G401.6 (cell line): Measurements from ENCODE around the gene GHRL.

Source experiments
- FAIRE-seq: peaks from 2 replicates; lab custom pipeline; 2012; peaks lifted over from hg19 to GRCh38; lab: Jason Lieb, UNC

GHRL gene

DNA sequence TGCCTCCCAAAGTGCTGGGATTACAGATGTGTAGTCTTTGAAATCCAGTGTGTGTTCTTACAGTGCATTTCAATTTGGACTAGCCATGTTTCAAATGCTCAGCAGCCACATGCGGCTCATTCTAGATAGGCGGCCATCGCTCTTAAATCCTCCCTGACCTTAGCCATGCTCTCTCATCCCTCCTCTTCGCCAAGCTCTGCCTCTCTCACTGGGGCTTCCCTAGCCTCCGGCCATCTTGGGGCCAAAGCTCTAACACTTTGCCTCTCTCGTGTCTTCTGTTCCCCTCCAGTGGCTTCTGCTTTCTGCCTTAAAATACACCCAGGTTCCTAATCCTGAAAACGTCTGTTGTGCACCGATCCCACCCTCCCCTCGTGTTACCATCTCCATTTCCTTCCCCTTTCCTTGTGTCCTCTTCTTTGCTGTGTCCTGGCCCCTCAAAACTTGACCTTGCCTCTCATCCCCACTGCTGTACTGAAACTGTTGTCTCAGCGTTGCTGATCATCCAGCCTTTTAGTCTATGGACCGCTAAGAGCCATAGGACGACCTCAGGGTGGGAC, 1.4 kb upstream of the GHRL start:
- FAIRE-seq, result no peak

- FAIRE-seq, result no peak
Observed at GRCh38 chr3:10291641-10292040, 1.1 kb downstream of the GHRL start.

GRCh38 chr3:10290481-10291176, 2.1 kb downstream of the GHRL start:
- FAIRE-seq, result no peak

DNA sequence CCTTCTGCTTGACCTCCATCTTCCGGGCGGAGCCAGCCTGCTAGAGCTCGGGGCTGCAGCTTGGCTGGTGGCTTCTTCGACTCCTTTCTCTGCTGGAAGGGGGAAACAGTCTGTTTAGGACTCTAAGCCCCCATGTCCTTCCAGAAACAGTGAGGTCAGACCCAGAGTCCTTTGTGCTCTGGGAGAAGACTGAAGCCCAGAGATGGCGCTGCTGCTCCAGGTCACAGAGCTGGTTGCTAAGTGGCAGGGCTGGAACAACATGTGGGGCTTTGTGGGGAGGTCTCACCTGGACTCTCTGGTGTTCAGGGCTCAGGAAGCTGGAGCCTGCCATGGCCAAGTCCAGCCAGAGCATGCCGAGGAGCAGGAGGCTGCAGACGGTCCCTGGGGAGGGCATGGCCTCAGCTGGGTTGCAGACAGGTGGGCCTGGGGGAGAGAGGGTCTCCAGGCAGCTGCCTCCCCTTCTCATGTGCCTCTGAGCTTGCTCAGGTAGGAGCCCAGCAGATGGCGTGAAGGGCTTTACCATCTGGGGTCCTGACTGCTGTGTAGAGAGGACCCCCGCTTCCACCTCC, 2.9 kb downstream of the GHRL start:
- FAIRE-seq, result no peak

GRCh38 chr3:10289077-10289476, 3.7 kb downstream of the GHRL start:
- FAIRE-seq, result no peak

- no peak for FAIRE-seq
Observed at GRCh38 chr3:10288575-10288960, 4.2 kb downstream of the GHRL start.

DNA sequence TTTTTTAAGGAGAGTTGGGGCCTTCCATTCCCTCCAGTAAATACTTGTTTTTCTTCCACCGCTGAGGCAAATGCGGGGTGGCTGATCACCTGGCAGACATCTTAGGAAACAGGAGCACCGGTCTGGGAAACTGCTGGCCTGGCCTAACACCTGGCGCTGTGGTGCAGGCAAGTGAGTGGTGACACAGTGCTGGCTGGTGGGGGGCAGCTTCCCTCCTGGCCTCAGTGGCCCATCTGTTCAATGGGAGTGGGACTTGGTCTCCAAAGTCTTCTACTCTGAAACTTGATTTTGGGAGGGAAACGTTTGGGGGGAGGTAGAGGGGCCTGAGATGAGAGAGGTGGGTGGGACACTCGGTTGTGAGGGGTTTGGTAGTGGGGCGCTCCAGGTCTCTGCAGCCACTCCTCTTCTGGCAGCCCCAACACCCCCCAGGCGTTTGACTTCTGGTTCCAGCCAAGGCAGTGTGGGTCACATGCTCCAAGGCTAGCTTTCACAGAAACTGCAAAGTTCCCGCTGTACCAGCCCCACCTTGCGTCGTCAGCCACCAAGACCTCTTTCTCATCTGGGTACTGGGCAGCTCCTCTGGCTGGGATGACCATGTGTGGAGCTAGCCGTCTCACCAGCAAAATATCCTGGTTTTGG, 4.7 kb downstream of the GHRL start:
- no peak for FAIRE-seq

DNA sequence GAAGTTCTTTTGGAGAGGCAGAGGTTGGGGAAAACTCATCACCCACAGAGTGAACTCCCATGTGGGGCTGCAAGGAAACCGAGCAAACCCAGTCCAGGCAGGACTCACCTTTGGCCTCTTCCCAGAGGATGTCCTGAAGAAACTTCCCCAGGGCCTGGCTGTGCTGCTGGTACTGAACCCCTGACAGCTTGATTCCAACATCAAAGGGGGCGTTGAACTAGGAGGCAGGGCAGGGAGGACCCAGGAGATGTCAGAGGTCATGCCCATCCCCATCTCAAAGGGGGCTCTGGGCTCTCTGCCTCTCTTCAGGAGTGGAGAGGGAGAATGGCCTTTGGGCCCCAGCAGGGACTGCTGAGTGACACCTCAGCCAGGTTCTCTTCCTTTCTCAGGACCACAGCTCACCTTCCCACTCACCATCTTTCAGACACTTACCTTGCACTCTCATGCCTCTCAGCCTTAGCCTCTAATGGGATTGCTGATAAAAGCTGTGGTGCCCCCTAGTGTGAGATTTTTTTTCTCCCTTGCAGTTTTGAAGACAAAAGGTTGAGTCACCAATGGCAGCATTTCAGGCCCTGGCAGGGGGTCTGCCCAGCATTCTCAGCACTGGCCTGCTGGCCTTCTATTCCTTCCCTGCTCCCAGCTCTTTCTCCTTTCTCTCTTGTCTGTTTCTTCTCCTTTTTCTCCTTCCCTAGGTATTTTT, 6.0 kb downstream of the GHRL start:
- FAIRE-seq, result no peak

DNA sequence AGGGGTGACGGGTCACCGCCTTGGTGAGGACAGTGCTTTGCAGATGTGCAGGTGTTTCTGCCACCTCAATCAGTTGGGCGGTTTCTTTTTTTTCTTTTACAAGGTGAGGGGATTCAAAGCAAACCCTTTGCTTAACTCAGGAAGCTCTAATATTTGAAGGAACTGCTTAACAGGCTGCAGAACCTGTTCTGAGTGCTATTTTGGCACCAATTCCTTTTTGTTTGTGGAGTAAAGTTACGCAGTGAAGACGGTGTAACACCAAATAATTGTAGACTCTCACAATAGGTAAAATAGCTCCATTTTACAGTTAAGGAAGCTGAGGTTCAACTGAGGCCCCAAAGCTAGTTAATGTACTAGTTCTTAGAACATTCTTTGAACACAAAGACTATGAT, 6.6 kb downstream of the GHRL start:
- no peak for FAIRE-seq

DNA sequence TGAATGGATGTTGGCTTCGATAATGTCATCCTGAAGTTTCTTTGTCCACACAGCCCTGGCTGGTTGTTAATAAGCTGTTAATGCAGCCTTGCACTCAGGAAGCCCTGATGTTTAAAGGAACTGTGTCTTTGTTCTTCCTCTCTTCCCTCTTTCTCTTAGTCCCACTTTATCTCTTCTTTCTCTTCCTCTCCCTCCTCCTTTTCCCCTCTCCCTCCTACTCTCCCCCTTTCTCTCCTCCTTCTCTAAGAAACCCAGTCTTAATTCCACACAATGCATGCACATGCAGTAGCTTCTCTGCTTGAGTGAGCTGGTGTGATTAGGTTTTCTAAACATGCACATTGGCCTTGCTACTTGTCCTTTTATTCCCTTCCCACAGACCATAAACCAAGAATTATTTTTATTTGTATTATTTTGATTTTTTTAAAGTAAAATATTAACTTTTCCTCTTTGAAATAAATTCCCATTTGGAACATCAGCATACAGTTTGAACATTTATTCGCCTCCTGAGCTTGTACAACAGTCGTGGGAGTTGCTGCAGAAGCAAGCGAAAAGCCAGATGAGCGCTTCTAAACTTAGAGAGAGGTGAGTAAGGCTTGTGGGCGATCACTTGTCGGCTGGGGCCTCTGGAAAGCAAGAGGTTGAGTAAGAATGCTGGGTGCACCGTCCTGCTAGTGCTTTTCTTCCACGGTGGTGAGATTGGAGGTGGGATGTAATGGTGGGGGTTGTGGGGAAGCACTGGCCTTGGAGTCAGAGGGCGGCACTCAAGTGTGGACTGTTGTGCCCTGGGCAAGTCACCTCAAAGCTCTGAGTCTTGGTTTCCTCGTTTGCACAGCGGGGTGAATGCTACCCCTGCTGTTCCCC, 7.2 kb downstream of the GHRL start:
- FAIRE-seq, result no peak

DNA sequence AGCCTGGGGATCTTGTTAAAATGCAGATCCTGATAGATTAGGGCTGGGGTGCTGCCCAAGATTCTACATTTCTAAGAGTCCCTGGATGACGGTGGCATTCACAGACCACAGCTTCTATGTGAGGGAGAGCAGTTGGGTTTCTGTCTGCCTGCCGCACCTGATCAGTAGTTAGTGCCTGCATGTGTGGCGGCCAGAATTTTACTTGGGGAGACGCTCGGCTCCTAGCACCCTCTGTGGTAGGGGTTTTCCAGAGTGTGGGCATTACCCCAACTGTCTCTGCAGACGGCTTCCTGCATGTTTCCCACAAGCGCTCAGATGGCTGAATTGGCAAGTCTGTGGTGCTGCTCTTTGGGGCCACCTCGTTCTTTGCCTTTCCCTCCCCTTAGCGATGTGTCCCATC, 8.3 kb downstream of the GHRL start:
- FAIRE-seq, result no peak

DNA sequence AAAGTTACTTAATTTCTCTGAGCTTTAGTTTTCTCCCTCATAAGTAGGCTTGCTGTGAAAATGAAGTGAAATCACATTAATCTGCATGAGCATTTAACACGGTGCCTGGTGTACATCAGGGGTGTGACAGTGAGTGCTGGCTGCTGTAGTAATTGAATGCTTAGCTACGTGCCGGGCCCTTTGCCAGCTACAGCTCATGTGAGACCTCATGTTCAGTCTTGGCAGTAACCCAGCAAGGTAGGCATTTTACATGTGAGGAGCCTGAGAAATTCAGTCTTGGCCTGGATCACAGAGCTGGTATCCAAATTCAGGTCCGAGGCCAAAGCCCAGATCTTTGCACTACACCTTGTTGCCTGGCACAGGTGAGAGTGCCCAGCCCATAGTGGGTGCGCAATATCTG, 9.1 kb downstream of the GHRL start:
- no peak for FAIRE-seq

DNA sequence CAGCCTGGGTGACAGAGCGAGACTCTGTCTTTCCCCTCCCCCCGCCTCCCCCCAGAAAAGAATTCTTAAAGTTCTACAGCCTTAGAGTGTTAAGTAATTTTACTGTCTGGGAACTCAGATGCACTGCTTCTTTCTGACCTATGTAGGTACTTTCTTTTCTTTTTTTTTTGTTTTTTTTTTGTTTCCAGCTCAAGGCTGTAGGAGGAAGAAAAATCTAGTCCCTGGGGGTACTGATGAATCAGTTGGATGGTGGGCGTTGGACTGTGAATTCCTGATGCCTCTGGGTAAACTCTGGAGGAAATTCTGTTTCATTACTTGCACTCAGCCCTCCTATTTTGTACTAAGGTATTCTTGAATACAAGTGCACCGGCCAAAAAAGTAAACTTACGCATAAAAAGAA, 10.8 kb downstream of the GHRL start:
- FAIRE-seq, result no peak

- no peak for FAIRE-seq
Observed at GRCh38 chr3:10280571-10280970, 12.2 kb downstream of the GHRL start.

DNA sequence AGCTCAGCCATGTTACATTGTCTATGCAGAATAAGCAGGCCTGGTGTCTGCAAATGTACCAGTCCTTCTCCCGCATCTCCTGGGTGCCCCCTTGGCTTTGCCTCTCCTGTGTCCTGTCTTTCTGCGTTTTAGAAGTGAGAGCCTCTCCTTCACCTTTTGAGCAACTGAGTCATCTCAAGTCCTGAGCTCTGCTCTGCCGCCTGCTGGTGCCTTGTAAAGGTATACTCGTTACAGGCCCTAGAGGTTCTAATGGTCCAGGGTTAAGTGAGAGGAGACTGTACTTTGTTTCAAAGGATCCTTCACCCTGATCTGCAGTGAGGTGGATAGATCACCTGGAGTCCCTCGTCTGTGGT, 12.6 kb downstream of the GHRL start:
- FAIRE-seq, result no peak

DNA sequence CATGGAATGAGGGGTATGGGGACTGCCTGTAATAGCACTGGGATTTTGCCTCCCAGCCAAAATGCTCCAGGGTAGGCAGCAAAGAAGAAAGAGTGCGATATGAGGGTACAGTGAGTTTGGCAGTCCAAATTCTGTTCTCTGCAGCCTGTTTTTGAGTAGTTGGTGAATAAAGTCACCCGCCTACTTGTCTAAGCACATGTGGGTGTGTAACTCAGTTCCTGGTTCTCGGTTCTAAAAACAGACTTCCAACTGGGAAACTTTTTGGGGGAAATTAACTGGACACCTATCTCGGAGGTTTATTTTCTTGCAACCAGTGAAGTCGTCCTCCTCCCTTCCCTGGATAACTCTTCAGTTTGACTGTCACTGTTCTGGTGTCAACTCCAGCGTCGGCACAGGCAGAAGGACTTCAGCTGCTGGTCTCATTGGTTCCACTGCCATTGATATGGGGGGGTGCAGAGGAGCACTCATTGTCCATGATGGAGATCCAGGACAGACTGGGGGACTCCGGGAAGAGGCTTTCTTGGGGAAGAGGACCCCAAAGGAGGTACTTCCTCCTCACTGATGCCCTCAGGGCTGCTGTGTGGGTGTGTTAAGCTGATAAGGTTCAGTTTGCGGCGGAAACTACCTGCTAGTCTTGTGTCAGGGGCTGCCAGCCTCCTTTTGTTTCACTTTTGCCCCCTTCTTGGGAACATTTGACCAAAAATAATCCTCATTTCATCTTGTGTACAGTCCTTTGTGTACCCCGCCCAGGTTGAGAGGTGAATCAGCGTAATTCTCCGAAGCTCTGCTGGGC, 13.2 kb downstream of the GHRL start:
- FAIRE-seq, result no peak

DNA sequence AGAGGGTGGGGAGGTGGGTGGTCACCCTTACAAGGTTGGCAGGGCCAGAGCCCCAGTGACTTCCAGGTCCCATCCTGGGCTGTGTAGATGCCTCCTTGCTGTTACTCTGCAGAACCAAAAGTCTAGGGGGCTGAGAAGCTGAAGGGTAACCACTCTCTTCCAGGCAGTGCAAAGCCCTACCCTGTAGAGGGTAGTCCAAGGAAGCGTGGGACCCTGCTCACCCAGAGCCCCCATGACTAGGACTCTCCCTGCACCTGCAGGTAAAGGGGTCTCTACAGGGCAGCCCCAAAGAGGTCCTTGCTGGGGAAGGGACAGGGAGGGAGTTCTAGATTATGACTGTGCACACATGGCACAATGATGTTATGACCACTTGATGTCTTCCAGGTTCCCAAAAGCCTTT, 14.2 kb downstream of the GHRL start:
- FAIRE-seq, result no peak

GRCh38 chr3:10277115-10277625, 15.6 kb downstream of the GHRL start:
- FAIRE-seq, result no peak

DNA sequence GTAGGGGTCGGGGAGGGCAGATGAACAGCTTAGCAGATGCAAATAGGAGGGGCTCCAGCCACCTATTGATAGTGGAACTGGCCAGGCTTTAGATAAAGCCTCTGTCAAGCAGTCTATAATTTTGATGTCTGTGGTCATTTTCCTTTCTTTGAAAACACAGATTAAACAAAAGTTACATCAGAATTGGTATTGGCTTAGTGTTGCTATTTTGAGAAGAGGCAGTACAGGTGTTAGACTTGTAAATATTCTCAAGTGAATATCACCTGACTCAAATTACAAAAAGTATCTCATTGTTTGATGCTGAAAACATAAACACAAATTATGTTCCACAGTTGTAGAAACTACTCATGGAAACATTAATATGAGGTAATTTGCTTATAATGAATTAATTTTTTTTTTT, 18.1 kb downstream of the GHRL start:
- FAIRE-seq, result no peak

DNA sequence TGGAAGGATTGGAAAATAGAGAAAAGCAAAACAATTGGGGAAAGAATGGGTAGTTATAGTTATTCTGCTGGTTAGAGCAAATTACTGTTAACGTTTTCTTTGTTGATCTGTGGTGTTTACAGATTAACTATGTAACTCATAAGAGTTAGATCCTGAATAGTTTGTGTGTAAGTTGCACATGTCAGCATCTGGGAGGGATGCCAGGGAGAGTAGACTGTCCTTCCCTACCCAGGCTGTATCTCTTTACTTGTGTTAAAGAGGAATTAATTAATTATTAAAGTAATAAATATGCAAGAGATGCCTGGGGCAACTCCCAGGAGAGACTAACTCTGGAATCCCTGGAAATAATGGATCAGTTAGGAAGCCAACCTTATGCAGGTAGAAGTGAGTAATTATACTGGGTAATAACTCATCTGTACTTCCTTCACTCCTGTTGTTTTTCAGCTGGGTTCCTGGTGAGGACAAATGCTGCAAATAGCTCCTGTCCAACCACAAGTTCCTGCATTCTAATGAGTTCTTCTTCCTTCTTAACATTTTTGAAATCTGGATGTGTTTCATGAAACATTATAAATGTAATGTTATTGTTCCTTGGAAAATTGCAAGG, 18.9 kb downstream of the GHRL start:
- FAIRE-seq, result no peak

DNA sequence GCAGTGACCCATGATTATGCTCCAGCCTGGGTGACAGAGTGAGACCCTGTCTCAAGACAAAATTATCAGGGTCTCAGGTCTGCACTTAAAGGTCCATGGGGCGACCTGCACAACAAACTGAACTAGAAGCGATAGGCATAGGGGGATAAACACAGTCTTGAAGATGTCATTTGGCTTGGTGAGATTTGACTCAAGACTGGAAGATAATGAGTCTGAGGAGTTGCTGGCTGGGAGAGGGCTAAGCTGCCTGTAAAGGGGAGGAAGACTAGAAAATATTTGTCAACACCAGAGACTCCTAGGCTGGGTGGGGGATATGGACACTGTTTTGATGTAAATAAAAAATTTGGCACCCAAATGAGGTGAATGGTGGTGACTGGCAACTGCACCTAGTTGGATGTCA, 19.8 kb downstream of the GHRL start:
- FAIRE-seq, result no peak
